Progenitor cell of endocrine pancreas (in vitro differentiated cells): ENCODE measurements around the gene CLASP1. TPM values are rescaled to one million over a fixed set of nuclear protein-coding genes. Genes with fewer than 3 reads are reported as not detected.

Source experiments
- DNase-seq: peaks from one replicate; pipeline ENCODE4 v3.0.0; 2021; ENCODE audit warnings: low spot score; ENCODE audit not compliant: unreplicated experiment
- H3K27ac Mint-ChIP-seq: 2 replicates; pipeline ENCODE4 v1.8.0; 2021; ENCODE audit warnings: mild to moderate bottlenecking, moderate library complexity, mixed read lengths
- H3K27me3 Mint-ChIP-seq: 2 replicates; pipeline ENCODE4 v1.8.0; 2021; ENCODE audit warnings: mixed read lengths
- H3K36me3 Mint-ChIP-seq: 2 replicates; pipeline ENCODE4 v1.8.0; 2022; ENCODE audit warnings: mixed read lengths; ENCODE audit not compliant: insufficient read depth
- H3K4me1 Mint-ChIP-seq: 2 replicates; pipeline ENCODE4 v1.8.0; 2021; ENCODE audit warnings: low read depth, mixed read lengths
- H3K4me3 Mint-ChIP-seq: 2 replicates; pipeline ENCODE4 v1.8.0; 2021; ENCODE audit warnings: low read depth, mild to moderate bottlenecking, moderate library complexity, mixed read lengths
- H3K9me3 Mint-ChIP-seq: 2 replicates; pipeline ENCODE4 v1.8.0; 2021; ENCODE audit warnings: low read depth, mixed read lengths
- total RNA-seq: library from RNA; stranded (reverse); gene quantifications from 2 replicates; pipeline ENCODE4 v1.2.1, GENCODE V29; 2021
- TF ChIP-seq, protein P1 (sequence below): fragments of 200-600 bp; sonication (generic); IDR thresholded peaks from one replicate; pipeline ENCODE4 v1.5.0; 2021; ENCODE audit warnings: antibody characterized with exemption, mild to moderate bottlenecking; ENCODE audit not compliant: unreplicated experiment

CLASP1 gene
- total RNA-seq, 1 donor from 2014 or later, result 102 TPM

DNA sequence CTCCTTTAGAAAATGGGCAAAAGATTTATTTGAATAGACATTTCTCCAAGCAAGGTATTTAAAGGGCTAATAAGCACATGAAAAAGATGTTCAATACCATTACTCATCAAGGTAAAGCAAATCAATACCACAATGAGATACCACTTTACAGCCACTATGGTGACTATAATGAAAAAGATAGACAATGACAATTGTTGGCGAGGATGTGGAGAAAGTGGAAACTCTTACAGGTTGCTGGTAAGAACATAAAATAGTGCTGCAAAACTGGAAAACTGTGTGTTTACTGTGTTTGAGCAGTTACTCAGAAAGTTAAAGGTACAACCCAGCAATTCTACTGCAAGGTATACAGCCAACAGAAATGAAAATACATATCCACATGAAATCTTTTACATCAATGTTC, 150.5 kb downstream of the CLASP1 start:
- Mint-ChIP-seq H3K27me3 (no peaks in the 10 kb centered on the region), H3K9me3 (peaks cover 17% of the 10 kb centered on the region), H3K27ac (no peak overlapping the region), H3K4me3 (no peak overlapping the region), H3K36me3 (peaks cover 57% of the 10 kb centered on the region), H3K4me1 (no peaks in the 10 kb centered on the region)
- no peak for DNase-seq
- TF ChIP-seq, protein P1, sequence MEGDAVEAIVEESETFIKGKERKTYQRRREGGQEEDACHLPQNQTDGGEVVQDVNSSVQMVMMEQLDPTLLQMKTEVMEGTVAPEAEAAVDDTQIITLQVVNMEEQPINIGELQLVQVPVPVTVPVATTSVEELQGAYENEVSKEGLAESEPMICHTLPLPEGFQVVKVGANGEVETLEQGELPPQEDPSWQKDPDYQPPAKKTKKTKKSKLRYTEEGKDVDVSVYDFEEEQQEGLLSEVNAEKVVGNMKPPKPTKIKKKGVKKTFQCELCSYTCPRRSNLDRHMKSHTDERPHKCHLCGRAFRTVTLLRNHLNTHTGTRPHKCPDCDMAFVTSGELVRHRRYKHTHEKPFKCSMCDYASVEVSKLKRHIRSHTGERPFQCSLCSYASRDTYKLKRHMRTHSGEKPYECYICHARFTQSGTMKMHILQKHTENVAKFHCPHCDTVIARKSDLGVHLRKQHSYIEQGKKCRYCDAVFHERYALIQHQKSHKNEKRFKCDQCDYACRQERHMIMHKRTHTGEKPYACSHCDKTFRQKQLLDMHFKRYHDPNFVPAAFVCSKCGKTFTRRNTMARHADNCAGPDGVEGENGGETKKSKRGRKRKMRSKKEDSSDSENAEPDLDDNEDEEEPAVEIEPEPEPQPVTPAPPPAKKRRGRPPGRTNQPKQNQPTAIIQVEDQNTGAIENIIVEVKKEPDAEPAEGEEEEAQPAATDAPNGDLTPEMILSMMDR, result no peak

DNA sequence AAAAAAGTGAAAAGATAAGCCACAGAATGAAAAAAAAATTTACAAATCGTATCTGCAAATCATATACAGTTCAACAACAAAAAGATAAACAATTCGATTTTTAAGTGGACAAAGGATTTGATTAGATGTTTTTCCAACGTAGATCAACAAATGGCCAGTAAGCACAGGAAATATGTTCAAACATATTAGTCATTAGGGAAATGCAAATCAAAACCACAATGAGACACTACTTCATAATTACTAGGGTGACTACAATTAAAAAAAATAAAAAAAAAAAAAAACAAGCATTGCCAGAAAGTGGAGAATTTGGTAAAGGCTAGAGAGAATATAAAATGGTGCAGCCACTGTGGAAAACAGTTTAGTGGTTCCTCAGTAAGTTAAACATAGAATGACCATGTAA, 156.9 kb downstream of the CLASP1 start:
- H3K27me3 Mint-ChIP-seq, result no peaks in the 10 kb centered on the region
- no peak overlapping the region for H3K27ac Mint-ChIP-seq
- no peak overlapping the region for H3K4me3 Mint-ChIP-seq
- TF ChIP-seq, protein P1, result no peak
- H3K4me1 Mint-ChIP-seq, result no peaks in the 10 kb centered on the region
- peaks cover 19% of the 10 kb centered on the region for H3K36me3 Mint-ChIP-seq
- no peaks in the 10 kb centered on the region for H3K9me3 Mint-ChIP-seq
- no peak for DNase-seq

DNA sequence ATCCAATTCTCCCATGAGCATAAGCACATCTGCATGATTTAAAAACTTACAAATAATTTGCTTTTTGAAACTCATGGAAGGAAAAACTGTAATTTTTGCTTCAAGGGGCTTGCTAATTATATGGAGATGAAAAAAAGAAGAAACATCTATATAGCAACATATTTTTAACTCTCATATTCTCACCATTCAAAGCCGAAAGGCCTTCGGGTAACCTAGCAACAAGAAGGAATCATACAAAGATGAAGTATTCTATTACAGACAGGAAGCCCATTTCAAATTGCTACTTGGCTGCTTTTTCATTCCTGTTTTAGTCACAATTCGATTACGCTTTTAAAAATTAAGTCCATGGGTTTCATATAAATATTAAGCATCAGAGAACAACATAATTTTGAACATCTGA, 157.7 kb downstream of the CLASP1 start:
- peaks cover 16% of the 10 kb centered on the region for H3K36me3 Mint-ChIP-seq
- no peaks in the 10 kb centered on the region for H3K4me1 Mint-ChIP-seq
- TF ChIP-seq, protein P1, result no peak
- no peak overlapping the region for H3K4me3 Mint-ChIP-seq
- H3K9me3 Mint-ChIP-seq, result no peaks in the 10 kb centered on the region
- DNase-seq, result no peak
- H3K27me3 Mint-ChIP-seq, result no peaks in the 10 kb centered on the region
- H3K27ac Mint-ChIP-seq, result no peak overlapping the region

DNA sequence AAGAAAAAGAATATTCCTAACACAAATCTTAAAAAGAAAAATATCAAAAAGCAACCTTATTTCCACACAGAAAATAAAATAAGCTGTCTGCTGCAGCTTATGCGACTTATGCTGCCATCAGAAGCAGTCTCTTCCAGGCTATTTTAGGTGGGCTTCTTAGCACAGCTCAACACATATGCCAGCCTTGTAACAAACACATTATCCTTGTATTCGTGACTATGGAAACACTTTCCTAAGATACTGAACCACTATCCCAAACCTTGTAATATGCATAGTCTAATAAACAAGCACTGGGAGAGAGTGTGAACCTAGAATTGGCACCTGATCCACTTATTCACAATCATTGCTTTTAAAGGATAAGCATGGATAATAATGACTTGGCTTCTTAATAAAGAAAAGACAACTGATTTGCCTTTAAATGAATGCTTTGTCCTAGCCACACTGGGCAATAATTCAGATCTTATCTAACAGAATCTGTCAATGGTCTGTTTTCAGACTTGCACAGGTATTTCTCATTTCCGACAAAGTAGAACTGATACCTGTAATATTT, 158.6 kb downstream of the CLASP1 start:
- H3K36me3 Mint-ChIP-seq, result peaks cover 12% of the 10 kb centered on the region
- no peaks in the 10 kb centered on the region for H3K27me3 Mint-ChIP-seq
- no peaks in the 10 kb centered on the region for H3K4me1 Mint-ChIP-seq
- no peaks in the 10 kb centered on the region for H3K9me3 Mint-ChIP-seq
- no peak for DNase-seq
- no peak overlapping the region for H3K4me3 Mint-ChIP-seq
- no peak overlapping the region for H3K27ac Mint-ChIP-seq
- TF ChIP-seq, protein P1, result no peak

DNA sequence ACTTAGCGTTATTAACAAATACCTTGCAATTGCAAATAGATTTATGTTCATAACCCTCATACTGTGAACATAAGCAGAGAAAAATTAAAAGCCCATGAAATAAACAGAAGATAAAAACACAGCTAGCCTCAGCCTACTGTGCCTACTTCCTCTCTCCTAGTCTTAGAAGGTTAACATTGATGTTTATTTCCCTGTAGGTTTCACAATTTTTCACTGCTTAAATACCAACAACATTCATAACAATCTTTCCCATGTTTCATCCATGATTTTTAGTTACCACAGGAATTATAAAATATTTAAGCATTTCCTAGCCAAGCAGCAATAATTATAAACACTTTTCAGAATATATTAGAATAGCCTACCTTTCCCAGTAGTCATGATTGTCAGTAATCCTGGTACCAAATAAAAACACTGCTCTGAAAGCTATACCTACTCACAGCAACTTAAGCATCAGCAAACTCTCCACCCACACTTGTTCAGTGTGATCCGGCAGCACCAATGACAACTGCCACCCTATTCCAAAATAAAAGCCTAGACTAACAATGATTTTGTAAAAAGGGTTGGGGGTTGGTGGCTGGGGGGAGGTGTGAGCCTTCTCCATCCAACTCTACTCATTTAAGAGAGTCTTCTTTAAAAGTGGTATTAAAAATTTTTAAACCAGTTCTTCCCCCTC, 159.2 kb downstream of the CLASP1 start:
- TF ChIP-seq, protein P1, result no peak
- Mint-ChIP-seq H3K4me3 (no peak overlapping the region), H3K9me3 (no peaks in the 10 kb centered on the region), H3K27ac (no peak overlapping the region), H3K36me3 (peaks cover 12% of the 10 kb centered on the region), H3K4me1 (no peaks in the 10 kb centered on the region), H3K27me3 (no peaks in the 10 kb centered on the region)
- DNase-seq, result no peak
